Mucosa of rectum (tissue), 2 donors: ENCODE data around the gene MAT2A.
A peak's percentile ranks its signal among the peaks of the same experiment; 100 is the strongest.

Source experiments
- H3K27ac ChIP-seq, 2 donors: one replicate each; pipeline ENCODE4 v1.7.0; 2013; ENCODE audit warnings: inconsistent platforms in 2 of 2, low read depth in 2 of 2, low read length in 2 of 2
- H3K27me3 ChIP-seq, 2 donors: one replicate each; pipeline ENCODE4 v1.7.0; 2013; ENCODE audit warnings: low read length in 2 of 2; ENCODE audit not compliant: control insufficient read depth in 2 of 2, insufficient read depth in 2 of 2
- H3K36me3 ChIP-seq, 2 donors: one replicate each; pipeline ENCODE4 v1.7.0; 2013; ENCODE audit warnings: low read length in 2 of 2; ENCODE audit not compliant: control insufficient read depth in 2 of 2, insufficient read depth in 2 of 2
- H3K4me1 ChIP-seq, 2 donors: one replicate each; pipeline ENCODE4 v1.7.0; 2013; ENCODE audit warnings: low read length in 2 of 2, mild to moderate bottlenecking in 1 of 2; ENCODE audit not compliant: control insufficient read depth in 2 of 2, insufficient read depth in 2 of 2
- H3K4me3 ChIP-seq, 2 donors: one replicate each; pipeline ENCODE4 v1.7.0; 2013; ENCODE audit warnings: low read length in 2 of 2
- H3K9ac ChIP-seq, 2 donors: one replicate each; pipeline ENCODE4 v1.7.0; 2013; ENCODE audit warnings: low read length in 2 of 2, low read depth in 1 of 2, mild to moderate bottlenecking in 1 of 2
- H3K9me3 ChIP-seq, 2 donors: one replicate each; pipeline ENCODE4 v1.7.0; 2013; ENCODE audit warnings: low read length in 2 of 2; ENCODE audit not compliant: control insufficient read depth in 2 of 2
- donor health status: healthy.
- donor health status: Normal muscosa, but diverticular disease.

Gene MAT2A

DNA sequence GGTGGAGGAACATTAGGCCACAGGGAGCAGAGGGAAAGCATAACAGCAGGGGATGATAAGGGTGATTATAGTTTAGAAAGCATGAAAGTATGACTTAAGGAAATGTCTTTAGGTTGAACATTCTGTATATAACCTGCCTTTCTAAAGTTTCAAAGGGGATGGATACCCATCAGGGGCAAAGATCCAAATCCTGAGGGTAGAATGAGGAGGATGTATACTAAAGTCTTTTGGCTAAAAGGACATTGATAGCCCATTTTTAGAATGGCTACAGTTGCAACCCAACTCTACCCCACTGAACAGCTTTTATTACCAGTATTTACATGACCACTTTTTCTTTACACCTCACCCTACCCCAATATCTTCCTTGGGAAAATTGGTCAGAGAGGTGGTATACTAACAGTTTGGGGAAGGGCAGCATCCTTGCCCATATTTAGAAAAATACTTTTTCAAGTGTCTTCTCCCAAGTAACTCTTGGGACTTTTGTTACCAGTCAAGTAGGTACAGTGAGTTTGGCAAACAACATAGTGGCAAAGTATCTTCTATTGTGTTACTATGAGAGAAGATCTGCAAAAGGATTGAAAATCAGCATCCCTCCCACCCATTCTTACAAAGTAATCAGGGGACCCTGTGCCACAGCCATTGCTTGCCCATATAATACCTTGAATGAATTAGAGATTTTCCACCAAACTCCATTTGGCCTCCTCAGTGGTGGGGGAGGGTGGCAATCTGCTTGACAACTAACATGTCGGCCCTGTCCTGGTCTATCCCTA lies 8.3 kb downstream of the MAT2A start:
- Histone ChIP-seq H3K27me3 (no peaks in the 10 kb centered on the region), H3K36me3 (peaks cover 43 to 69% of the 10 kb centered on the region in 2 donors), H3K27ac (no peak overlapping the region), H3K9ac (no peak overlapping the region), H3K4me1 (peaks cover 3 to 6% of the 10 kb centered on the region in 2 donors), H3K4me3 (no peak overlapping the region), H3K9me3 (no peaks in the 10 kb centered on the region)

DNA sequence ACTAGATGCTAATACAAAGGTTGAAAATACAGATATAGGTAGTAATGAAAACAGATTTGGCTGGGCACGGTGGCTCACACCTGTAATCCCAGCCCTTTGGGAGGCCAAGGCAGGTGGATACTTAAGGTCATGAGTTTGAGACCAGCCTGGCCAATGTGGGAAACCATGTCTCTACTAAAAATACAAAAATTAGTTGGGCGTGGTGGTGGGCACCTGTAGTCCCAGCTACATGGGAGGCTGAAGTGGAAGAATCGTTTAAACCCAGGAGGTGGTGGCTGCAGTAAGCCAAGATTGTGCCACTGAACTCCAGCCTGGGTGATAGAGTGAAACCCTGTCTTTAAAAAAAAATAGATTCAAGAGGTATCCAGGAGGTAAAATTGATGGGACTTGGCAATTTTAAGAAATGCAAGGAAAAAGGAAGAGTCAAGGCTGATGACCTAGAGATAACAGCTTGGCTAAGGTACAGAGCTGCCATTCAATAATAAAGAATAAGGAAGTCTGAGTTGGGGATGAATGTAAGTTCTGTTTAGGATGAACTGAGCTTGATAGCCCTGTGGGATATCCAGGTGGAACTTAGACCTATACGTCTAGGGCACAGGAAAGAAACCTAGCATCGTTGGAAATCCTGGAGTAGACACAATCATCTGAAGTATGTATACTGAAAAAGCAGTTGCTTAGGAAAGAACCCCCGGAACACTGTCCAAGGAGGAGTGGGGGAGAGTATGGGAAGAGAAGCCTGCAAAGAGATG lies 9.1 kb downstream of the MAT2A start:
- peaks cover 0 to 3% of the 10 kb centered on the region in 2 donors for H3K4me1 ChIP-seq
- peaks cover 43 to 69% of the 10 kb centered on the region in 2 donors for H3K36me3 ChIP-seq
- no peaks in the 10 kb centered on the region for H3K27me3 ChIP-seq
- H3K9me3 ChIP-seq, result no peaks in the 10 kb centered on the region
- H3K9ac ChIP-seq, result no peak overlapping the region
- H3K27ac ChIP-seq, result no peak overlapping the region
- H3K4me3 ChIP-seq, result no peak overlapping the region

DNA sequence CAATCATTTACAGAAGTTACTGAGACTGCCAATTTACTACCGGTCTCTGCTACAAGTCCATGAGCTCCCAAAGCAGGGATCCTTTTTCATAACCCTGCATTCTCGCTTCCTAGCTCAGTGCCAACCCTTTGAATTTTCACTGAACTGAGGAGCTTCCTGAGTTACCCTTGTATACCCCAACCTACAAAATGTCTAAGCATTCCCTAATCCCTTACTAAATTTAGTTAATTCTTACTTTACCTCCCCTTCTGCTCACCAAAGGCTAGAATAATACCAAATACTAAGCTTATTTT lies 9.6 kb downstream of the MAT2A start:
- H3K27ac ChIP-seq, result no peak overlapping the region
- H3K27me3 ChIP-seq, result no peaks in the 10 kb centered on the region
- H3K9ac ChIP-seq, result no peak overlapping the region
- no peak overlapping the region for H3K4me3 ChIP-seq
- peaks cover 40 to 68% of the 10 kb centered on the region in 2 donors for H3K36me3 ChIP-seq
- peaks cover 0 to 2% of the 10 kb centered on the region in 2 donors for H3K4me1 ChIP-seq
- no peaks in the 10 kb centered on the region for H3K9me3 ChIP-seq

DNA sequence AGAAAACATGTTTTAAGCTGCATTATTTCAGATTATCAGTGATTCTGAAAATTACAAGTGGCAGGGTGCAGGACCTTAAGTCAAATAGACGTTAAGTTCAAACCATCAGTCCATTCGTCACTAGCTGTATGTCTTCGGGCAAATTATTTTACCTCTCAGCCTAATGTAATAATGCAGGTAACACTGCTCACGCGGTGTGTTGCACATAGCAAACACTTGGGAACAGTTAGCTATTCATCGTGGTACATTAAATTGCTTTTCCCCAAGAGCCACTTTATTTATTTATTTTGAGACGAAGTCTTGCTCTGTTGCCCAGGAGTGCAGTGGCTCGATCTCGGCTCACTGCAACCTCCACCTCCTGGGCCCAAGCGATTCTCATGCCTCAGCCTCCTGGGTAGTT lies 10.1 kb downstream of the MAT2A start:
- Histone ChIP-seq H3K27me3 (no peaks in the 10 kb centered on the region), H3K4me3 (no peak overlapping the region), H3K4me1 (no peaks in the 10 kb centered on the region), H3K9me3 (no peaks in the 10 kb centered on the region), H3K27ac (no peak overlapping the region), H3K9ac (no peak overlapping the region), H3K36me3 (peaks cover 39 to 68% of the 10 kb centered on the region in 2 donors)

DNA sequence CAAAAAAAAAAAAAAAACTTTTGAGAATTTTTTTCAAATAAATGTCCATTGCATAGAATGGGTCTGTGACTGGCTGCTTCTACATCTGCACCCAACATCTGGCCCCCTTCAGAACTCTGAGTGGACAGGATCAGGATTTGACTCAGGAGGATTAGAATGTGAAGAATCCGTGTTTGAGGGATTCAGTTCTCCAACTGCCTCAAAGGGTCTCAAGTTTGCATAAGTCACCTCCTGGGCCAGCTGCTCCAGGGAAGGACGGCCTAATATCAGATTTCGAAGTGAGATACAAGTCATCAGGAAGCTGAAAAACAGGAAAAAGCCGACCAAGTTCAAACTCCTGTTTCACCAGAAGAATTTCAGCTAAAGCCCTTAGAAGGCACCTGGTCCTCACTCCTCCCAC lies 10.9 kb downstream of the MAT2A start:
- H3K27ac ChIP-seq, result peak overlapping the region; percentile 18 to 20
- peaks cover 44 to 69% of the 10 kb centered on the region in 2 donors for H3K36me3 ChIP-seq
- H3K4me3 ChIP-seq, result no peak overlapping the region
- no peaks in the 10 kb centered on the region for H3K9me3 ChIP-seq
- H3K9ac ChIP-seq, result no peak overlapping the region
- H3K4me1 ChIP-seq, result no peaks in the 10 kb centered on the region
- no peaks in the 10 kb centered on the region for H3K27me3 ChIP-seq

DNA sequence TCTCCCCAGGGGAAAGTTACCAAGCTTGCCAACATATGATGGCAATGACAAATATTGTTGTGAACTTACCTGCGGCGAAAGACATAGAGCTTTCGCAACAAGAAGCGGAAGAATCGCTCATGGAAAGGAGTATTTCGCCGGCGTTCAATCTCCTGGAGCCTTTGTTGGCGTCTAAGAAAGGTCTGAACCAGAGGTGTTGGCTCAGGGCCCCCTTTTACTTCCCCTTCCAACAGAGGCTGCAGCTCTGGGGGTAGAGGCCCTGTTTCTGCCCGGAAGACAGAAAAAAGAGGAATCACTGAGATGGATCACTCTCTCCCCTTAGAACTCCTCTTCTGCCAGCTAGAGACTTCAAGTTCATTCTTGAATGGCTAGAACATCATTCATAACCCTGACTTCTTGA lies 11.5 kb downstream of the MAT2A start:
- Histone ChIP-seq H3K27me3 (no peaks in the 10 kb centered on the region), H3K4me3 (no peak overlapping the region), H3K9me3 (no peaks in the 10 kb centered on the region), H3K27ac (peak overlapping the region in 1 of 2 donors; percentile 4), H3K4me1 (no peaks in the 10 kb centered on the region), H3K9ac (no peak overlapping the region), H3K36me3 (peaks cover 42 to 68% of the 10 kb centered on the region in 2 donors)

DNA sequence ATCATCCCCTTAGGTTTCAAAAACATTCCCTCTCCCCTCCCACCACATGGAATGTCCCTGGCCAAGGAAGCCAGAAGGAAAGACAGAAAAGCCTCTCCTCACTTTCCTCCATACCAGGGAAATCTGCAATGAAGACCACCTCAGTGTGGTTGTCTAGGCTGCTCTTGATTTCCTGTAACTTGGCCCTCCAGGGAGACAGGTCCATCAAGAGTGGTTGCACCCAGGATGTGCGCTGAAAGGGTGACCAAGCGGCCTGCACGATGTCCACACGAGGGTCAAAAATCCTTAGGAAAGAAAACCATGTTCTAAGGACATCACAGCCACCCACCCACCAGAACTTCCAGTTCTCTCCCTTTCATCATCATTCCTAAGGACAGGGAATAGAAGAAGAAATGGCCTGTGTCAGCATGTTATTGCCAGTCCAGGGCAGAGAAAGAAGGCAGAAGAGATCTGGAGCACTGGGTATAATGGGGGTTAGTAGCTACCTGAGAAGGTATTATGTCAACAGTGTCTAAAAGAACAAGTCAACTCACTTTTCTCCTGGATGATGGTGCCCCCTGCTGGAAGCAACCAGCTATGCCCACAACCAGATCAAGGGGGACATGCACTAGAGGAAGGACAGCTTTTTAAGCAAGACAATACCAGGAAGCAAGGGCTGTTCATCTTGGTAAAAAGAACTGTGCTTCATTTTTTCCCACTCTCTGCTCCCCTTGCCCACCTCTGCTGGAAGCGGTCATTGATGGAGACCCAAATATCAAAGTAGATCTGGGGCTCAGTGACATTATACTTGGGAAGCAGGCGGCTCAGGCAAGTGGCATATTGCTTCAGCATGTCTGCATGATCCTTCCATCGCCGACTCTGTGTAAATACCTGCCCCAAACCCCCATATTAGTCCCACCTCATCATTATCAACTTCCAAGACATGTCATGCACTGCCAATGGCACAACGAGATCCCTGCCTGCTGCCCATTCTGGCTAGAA lies 13.0 kb downstream of the MAT2A start:
- Histone ChIP-seq H3K27me3 (no peaks in the 10 kb centered on the region), H3K36me3 (peaks cover 40 to 60% of the 10 kb centered on the region in 2 donors), H3K4me1 (no peaks in the 10 kb centered on the region), H3K4me3 (no peak overlapping the region), H3K9ac (no peak overlapping the region), H3K27ac (no peak overlapping the region), H3K9me3 (no peaks in the 10 kb centered on the region)

DNA sequence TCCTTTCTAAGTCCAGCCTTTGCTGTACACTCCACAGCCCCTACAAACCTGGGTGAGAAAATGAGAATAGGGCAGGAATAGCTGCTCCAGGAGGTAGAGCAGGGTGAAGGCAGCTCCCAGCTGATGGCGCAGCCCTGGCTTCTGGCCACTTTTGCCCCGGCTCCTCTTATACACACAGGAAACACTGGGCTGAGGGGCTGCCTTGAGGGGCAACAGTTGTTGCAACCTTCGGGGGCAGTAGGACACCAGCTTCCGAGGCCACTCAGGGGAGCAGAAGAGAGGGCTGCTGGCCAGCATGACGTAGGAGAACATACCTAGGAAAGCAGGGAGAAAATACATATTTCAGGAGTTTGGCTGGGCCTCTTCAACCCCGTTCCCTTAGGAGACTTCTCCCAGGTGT lies 14.2 kb downstream of the MAT2A start:
- Histone ChIP-seq H3K36me3 (peaks cover 43 to 64% of the 10 kb centered on the region in 2 donors), H3K4me3 (no peak overlapping the region), H3K9me3 (no peaks in the 10 kb centered on the region), H3K9ac (no peak overlapping the region), H3K27me3 (no peaks in the 10 kb centered on the region), H3K4me1 (no peaks in the 10 kb centered on the region), H3K27ac (no peak overlapping the region)

DNA sequence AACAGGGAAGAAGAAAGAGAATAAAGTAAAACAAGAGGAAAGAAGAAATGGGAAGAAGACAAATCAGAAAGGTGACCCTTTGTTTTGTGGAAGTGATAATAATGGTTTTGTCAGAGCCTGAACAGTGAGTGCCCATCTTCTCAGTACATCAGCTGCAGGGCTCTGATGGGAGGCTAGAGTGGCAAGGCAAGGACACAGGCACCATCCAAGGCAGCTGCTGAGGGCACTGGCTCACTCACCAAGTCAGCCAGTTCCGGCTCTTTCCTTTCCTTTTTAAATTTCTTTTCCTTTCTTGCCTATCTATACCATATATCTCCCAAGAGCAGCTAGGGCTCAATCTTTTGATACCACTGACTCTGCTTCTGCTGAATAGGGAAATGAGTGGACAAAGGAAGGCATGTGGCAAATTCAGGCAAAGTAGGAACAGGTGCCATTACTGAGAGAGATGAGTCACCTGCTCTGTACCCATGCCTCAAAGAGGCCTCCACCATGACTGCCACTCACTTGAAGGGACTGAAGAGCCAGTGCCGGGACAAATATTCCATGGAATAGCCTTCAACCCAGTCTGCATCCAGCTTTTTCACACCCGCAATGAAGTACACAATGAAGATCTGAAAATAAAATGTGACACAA lies 16.1 kb downstream of the MAT2A start:
- Histone ChIP-seq H3K27me3 (no peaks in the 10 kb centered on the region), H3K27ac (no peak overlapping the region), H3K4me1 (no peaks in the 10 kb centered on the region), H3K9ac (no peak overlapping the region), H3K36me3 (peaks cover 49 to 68% of the 10 kb centered on the region in 2 donors), H3K9me3 (no peaks in the 10 kb centered on the region), H3K4me3 (no peak overlapping the region)
